Measurements from ENCODE around the gene TM4SF4. TPM values are rescaled to one million over a fixed set of nuclear protein-coding genes. Genes with fewer than 3 reads are reported as not detected.

Gene TM4SF4
- total RNA-seq, 1 donor from 2014 or later = not detected

GRCh38 chr3:149463921-149464320 lies 10.6 kb upstream of the TM4SF4 start:
- no peak for DNase-seq (ENCODE audit: low spot score)
- peaks cover 4% of the 10 kb centered on the region for H3K27me3 Mint-ChIP-seq (ENCODE audit: insufficient read depth, low read depth)
- H3K4me1 Mint-ChIP-seq = peaks cover 4% of the 10 kb centered on the region
- H2AFZ ChIP-seq (replicated peaks) = no peak overlapping the region
- H3K9me3 ChIP-seq (ENCODE audit: low read depth) = no peaks in the 10 kb centered on the region
- no peak overlapping the region for H3K27ac ChIP-seq
- no peak overlapping the region for H3K4me3 Mint-ChIP-seq
- no peak overlapping the region for H3K4me2 ChIP-seq
- no peak overlapping the region for H3K27ac Mint-ChIP-seq
- no peak for TF ChIP-seq CTCF (IDR thresholded peaks at IDR 0.05)
- TF ChIP-seq EZH2phosphoT487 (IDR thresholded peaks at IDR 0.05) = no peak
- TF ChIP-seq EZH2 (IDR thresholded peaks at IDR 0.05) = no peak
- no peak overlapping the region for H3K9ac ChIP-seq
- H3F3A ChIP-seq (ENCODE audit: low read depth) = no peaks in the 10 kb centered on the region
- H3K27me3 ChIP-seq = no peaks in the 10 kb centered on the region
- no peak overlapping the region for H3K4me3 ChIP-seq
- peaks cover 6% of the 10 kb centered on the region for H3K4me1 ChIP-seq
- no peaks in the 10 kb centered on the region for H4K20me1 ChIP-seq (ENCODE audit: low read depth)
- peaks cover 9% of the 10 kb centered on the region for H3K9me3 Mint-ChIP-seq
- H3K36me3 Mint-ChIP-seq = no peaks in the 10 kb centered on the region
- H3K79me2 ChIP-seq (ENCODE audit: low read depth) = no peaks in the 10 kb centered on the region
- no peaks in the 10 kb centered on the region for H3K36me3 ChIP-seq

- no peaks in the 10 kb centered on the region for H3K36me3 Mint-ChIP-seq
- no peaks in the 10 kb centered on the region for H3K9me3 ChIP-seq (ENCODE audit: low read depth)
- no peaks in the 10 kb centered on the region for H4K20me1 ChIP-seq (ENCODE audit: low read depth)
- peaks cover 7% of the 10 kb centered on the region for H3K9me3 Mint-ChIP-seq
- no peaks in the 10 kb centered on the region for H3K79me2 ChIP-seq (ENCODE audit: low read depth)
- peaks cover 4% of the 10 kb centered on the region for H3K4me1 Mint-ChIP-seq
- H3K27me3 Mint-ChIP-seq (ENCODE audit: insufficient read depth, low read depth) = peaks cover 4% of the 10 kb centered on the region
- H3K27ac ChIP-seq = no peak overlapping the region
- no peak overlapping the region for H3K4me3 ChIP-seq
- no peak overlapping the region for H3K9ac ChIP-seq
- H3K36me3 ChIP-seq = no peaks in the 10 kb centered on the region
- TF ChIP-seq CTCF (IDR thresholded peaks at IDR 0.05) (no peak), EZH2phosphoT487 (IDR thresholded peaks at IDR 0.05) (no peak), EZH2 (IDR thresholded peaks at IDR 0.05) (no peak)
- H3F3A ChIP-seq (ENCODE audit: low read depth) = no peaks in the 10 kb centered on the region
- H3K4me2 ChIP-seq = no peak overlapping the region
- no peaks in the 10 kb centered on the region for H3K27me3 ChIP-seq
- no peak for DNase-seq (ENCODE audit: low spot score)
- no peak overlapping the region for H2AFZ ChIP-seq (replicated peaks)
- H3K4me1 ChIP-seq = peaks cover 8% of the 10 kb centered on the region
- no peak overlapping the region for H3K27ac Mint-ChIP-seq
- no peak overlapping the region for H3K4me3 Mint-ChIP-seq
Measured at GRCh38 chr3:149464542-149465328, 9.8 kb upstream of the TM4SF4 start.

GRCh38 chr3:149465351-149465883 lies 9.1 kb upstream of the TM4SF4 start:
- Mint-ChIP-seq H3K4me1 (peaks cover 4% of the 10 kb centered on the region), H3K36me3 (no peaks in the 10 kb centered on the region), H3K9me3 (peaks cover 7% of the 10 kb centered on the region), H3K27ac (no peak overlapping the region), H3K4me3 (no peak overlapping the region), H3K27me3 (ENCODE audit: insufficient read depth, low read depth) (peaks cover 4% of the 10 kb centered on the region)
- Histone ChIP-seq H3F3A (ENCODE audit: low read depth) (no peaks in the 10 kb centered on the region), H3K27ac (no peak overlapping the region), H4K20me1 (ENCODE audit: low read depth) (no peaks in the 10 kb centered on the region), H3K4me3 (no peak overlapping the region), H3K9me3 (ENCODE audit: low read depth) (no peaks in the 10 kb centered on the region), H3K9ac (no peak overlapping the region), H3K27me3 (no peaks in the 10 kb centered on the region), H3K36me3 (no peaks in the 10 kb centered on the region), H2AFZ (replicated peaks) (no peak overlapping the region), H3K4me1 (peaks cover 8% of the 10 kb centered on the region), H3K4me2 (no peak overlapping the region), H3K79me2 (ENCODE audit: low read depth) (no peaks in the 10 kb centered on the region)
- DNase-seq (ENCODE audit: low spot score) = no peak
- TF ChIP-seq EZH2phosphoT487 (IDR thresholded peaks at IDR 0.05) (no peak), EZH2 (IDR thresholded peaks at IDR 0.05) (no peak), CTCF (IDR thresholded peaks at IDR 0.05) (no peak)
